Stimulated activated CD4-positive, alpha-beta T cell treated with anti-CD3 and anti-CD28 coated beads, TNF-alpha, amount 100 ng/mL, for 24 hours (primary cell): ENCODE measurements around the gene TWIST2.

Experiments
- DNase-seq, 3 experiments: peaks; one replicate each; pipeline ENCODE4 v3.0.0-alpha.2; 2020; ENCODE audit warnings: low read depth in 3 of 3

The TWIST2 gene

DNA sequence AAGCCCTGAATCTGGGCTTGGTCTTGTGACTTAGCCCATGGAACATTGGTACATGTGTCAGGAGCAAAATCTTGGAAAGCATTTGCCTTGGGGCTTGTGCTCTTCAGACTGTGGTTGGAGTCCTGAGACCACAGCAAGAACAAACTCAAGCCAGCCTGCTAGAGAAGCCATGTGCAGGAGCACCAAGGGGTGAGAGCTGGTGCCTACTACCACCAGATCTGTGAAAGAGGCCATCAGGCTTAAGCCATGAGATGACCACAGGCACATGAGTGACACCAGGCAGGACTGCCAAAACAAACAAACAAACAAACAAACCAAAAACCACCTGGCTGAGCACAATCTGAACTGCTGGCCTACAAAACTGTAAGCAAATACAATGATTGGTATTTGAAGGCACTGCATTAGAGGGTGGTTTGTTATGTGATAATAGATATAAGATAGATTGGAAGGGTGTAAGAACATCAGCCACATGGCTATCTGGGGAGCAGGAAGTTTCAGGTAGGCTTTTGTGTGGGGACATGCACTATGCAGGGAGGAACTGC is 9.0 kb upstream of the TWIST2 start:
- no peak for DNase-seq

DNA sequence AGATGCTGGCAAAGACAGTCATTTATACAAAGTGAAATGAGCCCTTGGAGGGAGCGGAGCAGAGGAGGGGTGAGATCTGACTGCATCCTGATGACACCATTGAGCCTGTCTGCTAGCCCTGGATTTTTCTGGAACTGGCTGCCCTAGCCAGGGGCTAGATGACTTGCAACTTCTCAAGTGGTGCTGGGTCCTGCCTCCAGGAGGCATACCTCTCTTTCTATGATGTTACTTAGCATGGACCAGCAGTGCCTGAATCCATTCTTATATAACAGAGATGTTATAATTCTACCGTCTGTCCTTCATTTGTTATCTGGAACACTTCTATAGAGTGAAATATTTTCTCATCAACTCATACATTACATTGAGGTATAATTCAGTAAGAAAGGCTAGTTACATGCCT is 8.5 kb upstream of the TWIST2 start:
- DNase-seq: no peak

DNA sequence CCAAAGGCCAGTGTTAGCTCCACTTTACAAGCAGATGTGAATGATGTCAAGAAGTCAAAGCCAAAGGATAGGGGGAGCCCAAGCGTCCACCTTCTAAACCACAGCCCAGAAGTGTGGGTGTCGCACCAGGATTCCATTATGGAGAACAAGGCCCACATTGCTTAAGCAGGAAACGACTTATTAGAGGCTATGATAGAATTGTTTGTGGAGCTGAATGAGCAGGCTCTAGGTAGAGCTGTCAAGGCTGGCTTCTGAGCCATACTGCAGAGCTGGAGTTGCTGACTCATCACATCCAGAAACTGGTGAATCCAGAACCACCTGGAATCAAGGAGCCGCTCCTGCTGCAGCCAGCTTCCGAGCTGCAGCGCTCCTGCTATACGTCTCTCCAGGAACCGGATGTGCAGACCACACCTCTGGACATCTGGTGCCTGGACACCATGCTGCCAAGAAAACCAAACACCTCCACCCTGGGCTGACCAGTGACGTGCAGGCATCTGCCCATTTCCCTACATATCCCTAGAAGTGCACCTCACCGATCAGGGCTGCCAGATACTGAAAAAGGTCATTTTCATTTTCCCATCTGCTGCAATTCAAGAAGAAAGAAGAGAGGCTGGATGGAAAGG is 6.2 kb upstream of the TWIST2 start:
- no peak for DNase-seq

DNA sequence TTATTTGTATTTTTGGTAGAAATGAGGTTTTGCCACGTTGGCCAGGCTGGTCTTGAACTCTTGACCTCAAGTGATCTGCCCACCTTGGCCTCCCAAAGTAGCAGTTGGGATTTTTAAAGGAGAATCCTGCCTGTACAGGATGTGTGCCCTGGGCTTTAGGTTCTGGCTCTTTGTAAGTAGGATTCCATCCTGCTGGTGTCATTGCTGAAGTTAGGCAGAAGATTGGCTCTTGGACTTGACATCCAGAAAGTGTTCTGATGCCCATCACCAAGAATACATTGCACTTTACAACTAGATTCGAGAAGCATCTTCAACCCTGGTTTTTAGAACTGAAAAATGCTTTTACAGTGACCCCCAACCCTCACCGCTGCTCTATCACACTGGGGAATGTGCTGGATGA is 4.4 kb upstream of the TWIST2 start:
- no peak for DNase-seq

DNA sequence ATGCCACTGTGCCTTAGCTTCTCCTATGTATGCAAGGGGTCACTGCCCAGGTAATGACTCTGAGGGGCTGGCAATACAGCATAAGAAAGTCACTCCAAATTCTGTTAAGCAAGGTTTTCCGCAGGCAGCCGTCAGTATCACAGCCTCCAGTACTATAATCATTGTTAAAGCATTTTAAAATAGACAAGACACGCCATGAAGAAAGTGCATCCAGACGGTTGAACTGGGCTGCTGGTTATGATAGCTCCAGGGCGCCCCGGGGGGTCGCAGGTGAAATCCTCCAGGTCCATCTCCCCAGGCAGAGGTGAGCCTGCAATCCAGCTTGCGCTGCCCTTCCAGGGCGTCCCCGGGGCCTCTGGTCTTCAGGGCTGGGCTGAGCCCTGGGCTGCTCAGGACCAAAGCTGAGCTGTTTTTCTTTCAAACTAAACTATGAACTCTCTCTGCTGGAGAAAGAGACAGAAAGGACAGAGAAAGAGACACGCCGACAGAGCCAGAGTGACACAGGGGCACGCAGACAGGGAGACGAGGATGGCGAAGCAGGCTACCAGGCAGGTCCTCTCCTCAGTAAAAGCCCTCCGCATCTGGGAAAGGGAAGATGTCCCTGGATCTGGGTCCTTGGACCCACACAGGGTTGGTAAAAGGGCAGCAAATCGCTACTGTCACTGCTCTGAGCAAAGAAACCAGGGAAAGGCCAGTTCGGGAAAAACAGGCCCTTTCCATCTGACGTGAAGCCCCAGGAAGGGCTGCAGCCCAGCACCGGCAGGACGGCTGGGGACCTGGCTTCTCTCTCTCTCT is 2.1 kb upstream of the TWIST2 start:
- DNase-seq: no peak

DNA sequence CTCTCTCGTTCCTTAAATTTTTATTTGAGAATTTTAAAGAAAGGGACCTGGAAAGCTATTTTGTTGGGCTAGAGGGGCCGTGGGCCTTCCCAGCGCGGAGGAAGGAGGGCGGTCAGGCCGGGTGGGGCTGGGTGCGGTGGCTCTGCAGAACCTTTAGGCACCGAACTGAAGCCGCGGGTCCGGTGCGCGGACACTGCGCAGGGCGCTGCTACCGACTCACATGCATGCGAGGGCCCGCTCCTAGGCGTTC is 1.6 kb upstream of the TWIST2 start:
- no peak for DNase-seq

DNA sequence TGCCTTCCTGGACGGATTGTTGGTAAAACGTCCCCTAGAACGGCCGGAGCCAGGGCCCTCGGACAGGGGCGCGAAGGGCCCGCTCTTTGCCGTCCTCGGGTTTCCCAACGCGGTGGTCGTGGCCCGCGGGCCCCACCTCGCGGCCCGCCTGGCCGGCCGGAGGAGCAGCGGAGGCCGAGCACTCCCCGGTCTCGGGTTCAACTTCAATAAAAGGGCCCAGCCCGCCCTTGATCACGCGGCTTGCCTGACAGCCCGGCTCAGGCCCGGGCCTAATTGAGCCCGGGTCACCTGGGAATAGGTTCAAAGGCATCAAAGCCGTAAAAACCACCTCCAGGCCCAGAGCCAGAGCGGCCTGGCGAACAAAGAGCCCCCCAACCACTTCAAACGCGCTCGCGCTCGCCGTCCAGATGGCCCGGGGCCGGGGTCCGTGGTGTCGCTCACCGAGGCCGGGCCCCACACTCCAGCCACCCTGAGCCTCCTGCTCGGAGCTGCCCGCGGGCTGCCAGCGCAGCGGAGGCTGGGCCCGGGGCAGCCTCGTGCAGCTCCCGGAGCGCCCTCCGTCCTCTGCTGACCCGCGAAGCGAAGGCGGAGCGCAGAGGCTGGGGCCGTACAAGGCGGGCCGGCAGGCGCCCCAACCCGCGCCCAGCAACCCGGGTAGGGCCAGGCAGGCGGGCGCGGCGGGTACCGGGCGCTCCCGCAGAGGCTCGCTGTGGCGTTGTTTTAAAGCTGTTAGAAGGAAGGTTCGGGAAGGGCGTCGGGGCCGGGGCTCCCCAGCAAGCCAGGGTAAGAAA is 1.1 kb upstream of the TWIST2 start:
- no peak for DNase-seq

DNA sequence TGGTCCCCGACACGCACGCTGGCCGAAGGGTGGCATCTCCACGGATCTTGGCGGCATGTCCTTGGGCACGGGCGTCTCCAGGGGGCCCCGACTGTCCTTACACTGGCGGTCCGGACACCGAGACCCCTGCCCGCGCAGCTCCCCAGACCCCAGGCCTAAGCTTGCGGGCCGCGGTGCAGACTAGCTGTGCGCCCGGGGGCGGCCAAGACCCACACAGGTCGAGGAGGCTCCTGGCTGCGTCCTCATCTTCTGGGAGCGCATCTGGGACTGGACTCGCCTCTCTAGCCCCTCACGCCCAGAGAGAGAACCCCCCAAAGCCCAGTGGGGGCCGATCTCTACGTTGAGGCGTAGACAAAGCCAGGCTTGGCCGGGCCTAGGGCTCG is 475 bp upstream of the TWIST2 start:
- no peak for DNase-seq

DNA sequence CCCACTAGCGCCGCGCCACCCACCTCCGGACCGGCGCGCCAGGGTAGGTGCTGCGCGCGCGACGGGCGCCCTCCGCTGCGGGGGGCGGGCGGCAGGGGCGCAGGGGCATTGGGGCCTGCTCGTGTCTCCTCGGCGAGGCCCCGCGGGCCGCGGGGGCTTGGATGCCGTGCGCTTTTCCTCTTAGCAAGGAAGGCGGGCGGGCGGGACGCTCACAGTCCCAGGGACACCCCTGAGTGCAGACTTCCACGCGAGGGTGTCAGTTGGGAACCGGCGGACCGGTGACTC is 748 bp downstream of the TWIST2 start:
- no peak for DNase-seq

DNA sequence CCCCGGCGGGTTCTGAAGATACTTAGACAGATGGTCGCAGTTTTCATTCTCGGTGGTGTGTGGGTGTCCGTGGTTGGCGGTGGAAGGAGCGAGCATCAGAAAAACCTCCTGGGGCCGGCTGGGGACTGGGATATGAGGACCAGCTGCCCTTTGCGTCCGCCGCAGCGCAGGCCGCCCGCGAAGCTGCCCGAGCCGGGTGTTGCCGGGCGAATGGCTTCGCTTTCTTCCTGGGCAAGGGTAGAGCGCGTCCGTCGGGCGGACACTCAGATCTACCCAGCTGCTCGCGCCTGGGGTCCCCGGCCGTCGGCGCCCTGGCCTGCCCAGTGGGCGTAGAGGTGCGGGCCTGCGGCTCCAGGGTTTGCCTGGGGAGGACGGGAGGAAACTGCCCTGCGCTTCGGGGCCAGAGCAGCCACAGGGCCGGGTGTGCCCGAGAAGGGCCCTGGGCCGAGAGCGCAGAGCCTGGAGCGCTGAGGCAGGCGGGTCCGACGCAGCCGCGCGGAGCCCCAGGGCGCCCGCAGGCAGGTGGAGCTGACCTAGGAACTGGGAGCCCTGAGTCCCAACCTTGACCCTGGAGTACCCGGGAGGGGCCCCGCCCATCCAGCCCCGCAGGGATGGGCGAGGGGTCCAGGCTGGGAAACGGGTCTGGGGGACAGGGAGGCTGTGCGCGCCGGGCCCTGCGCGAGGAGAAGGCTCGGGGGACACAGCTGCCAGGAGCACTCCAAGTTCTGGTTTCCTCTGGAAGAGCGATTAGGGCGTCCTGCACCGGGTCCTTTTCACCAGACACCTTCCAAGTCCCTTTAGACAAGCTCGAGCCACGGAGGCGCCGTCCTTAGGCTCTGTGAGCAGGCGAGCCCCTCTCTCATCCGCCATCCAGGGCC is 1.3 kb downstream of the TWIST2 start:
- no peak for DNase-seq

DNA sequence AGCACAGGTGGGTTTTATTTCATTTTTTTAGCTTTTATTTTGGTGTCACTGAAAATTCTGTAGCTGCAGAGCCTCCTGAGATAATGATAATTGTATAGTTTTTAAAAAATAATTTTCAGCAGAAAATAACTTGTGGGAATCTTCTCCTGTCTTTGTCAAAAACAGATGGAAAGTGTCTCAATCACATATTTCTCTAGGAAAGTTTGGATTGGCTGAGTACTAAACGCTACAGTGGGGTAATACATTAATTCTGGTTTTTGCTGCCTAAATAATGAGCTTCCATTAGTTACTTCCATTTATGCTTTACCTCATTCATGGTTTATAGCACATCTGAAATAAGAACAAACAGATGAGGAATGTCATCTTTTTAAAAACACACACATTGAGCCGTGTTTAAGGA is 2.2 kb downstream of the TWIST2 start:
- no peak for DNase-seq

DNA sequence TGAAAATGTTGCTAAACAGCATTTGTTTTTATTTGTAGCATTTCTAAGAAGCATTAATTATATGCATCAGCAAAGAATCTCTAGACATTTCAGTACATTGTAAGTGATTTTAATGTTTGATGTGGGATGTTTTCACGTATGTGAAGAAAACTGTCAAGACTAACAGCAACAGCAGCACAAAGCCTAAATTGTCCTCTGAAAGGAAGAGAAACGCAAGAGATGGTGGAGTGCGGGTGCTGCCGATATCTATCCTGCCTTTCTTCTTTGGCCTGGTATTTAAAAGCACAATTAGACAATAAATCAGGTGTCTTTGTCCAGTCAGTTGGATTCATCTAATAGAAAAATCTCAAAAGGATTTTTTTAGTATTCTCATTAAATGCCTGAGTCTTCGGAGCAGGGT is 3.1 kb downstream of the TWIST2 start:
- DNase-seq: no peak

DNA sequence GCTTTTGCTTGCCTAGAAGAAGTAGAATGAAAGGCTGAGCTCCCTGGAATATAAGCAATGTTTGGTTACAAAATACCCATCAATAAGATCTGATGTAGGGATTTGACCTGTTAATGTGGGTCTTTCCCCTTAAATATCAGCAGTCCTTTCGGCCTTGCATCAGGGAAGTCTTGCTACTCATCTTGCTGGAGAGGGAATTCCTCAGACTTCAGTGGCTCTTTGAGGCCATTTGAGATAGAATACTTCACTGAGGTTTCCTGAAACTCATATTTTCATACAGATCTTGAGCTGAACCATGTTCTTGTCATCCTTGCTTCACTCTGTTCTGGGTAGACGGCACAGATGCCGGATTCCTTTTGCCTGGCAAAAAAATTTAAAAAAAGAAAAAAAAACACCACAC is 3.9 kb downstream of the TWIST2 start:
- DNase-seq: no peak

DNA sequence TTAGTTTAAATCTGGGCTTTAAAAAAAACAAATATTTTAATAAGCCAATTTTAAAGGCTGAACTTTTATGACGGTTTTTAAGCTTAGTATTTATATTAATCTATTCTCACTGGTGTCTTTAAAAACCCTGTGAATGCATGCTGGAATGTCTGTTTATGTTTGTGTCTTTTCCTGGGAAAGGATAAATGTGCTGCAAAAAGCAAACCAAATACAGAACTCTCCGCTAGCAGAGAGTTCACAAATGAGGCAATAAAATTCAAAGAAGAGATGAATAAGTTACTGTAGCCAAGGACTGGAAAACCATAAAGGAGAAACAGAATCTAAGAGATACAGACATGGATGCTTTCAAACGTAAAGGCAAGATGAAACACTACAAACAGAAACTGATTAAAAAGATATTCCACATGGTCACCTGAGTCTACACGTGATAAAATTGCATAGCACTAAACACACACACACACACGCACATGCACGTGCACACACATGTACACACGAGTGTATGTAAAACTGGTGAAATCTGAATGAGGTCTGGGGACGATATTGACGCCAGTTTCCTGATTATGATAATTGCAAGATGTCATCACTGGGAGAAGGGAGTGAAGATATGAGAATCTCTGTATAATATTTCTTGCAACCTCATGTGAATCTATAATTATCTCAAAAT is 4.5 kb downstream of the TWIST2 start:
- no peak for DNase-seq

DNA sequence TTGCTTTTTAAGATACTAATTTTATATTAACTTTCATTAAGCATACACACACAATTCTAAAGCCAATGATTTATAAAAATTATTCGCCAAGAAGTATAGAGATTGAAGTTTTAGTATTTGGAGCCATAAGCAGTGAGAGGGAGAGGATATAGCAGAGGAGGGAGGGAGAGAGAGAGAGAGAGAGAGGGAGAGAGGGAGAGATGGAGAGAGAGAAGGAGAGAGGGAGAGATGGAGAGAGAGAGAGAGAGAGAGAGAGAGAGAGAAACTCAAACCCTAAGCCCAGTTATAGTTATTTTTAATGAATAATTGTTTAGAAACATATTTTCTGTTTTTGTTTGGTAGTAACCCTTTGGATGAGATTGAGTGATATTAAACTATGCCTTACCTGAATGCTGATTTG is 5.3 kb downstream of the TWIST2 start:
- no peak for DNase-seq

DNA sequence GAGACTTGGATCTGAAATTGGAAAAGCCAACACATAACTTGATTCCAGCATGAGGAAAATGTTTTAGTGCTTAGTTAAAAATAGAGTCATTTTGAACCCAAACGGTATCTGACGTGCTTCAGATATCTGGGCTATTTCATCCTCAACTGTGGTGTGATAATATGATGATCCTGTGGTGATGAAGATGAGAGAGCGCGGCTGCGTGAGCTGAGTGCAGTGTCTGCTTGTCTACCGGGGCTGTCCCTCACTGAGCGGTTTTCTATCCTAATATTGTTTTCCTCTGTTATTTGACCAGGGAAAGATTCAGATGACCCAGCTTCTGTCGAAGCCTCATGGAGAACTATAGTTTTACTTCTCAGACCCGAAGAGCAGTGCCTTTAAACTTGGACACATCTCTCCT is 5.8 kb downstream of the TWIST2 start:
- DNase-seq: no peak

DNA sequence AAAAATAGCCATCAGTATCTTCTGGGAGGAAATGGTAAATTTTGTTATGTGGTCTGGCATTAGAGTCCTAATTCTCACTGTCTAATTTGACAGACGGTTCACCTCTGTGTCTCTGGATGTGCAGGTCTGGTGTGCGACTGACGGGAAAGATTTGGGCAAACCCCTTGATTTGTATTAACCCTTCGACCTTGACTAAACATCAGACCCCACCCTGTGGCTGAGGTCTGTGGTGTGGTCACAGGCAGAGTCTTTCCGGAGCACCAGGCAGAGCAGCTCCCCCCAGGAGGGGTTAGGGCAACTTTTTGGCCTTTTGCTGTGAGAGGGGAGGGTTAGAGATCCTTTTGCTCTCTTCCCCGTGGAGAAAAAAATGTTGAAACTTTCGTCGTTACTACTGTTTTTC is 6.4 kb downstream of the TWIST2 start:
- DNase-seq: no peak

DNA sequence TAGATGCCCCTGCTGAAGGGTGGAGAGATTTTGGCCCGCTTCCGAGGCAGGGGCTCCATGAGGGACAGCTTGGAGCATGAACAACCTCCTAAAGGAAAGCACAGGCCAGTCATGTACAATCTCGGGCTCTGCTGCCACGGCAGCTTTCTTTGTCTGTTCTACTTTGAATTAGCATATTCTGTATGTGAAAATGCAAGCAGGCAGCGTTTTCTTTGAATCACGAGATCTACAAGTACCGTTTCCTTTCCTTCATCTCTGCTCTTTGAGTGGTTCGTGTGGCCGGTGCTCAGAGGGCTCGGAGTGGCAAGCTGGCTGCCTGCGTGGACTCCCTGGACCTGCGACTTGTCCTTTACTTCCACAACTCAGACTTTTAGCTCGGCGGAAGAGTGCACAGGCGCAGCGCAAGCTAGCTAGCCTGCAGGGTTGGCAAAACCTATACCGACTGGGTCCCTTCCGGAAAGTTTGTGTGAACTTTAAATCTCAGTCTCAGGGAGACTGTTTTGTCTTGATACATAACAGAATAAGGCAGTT is 6.9 kb downstream of the TWIST2 start:
- no peak for DNase-seq

DNA sequence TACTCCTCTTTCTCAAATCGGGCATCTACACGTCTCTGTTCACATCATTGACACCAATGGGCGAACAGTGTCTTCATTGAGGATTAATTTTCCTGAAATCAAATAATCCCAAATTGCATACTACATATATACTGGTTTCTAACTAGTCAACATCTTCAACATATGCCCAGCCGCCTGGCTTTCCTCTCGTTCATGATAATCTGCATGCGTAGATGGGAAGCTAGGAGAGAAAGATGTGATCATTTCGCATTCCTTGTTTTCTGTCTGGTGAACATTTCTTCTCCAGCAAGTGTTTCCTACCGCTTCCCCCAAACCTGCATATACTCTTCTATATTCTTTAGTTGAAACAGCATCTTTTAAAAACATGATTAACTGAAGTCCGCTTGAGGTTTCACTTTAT is 7.4 kb downstream of the TWIST2 start:
- no peak for DNase-seq

DNA sequence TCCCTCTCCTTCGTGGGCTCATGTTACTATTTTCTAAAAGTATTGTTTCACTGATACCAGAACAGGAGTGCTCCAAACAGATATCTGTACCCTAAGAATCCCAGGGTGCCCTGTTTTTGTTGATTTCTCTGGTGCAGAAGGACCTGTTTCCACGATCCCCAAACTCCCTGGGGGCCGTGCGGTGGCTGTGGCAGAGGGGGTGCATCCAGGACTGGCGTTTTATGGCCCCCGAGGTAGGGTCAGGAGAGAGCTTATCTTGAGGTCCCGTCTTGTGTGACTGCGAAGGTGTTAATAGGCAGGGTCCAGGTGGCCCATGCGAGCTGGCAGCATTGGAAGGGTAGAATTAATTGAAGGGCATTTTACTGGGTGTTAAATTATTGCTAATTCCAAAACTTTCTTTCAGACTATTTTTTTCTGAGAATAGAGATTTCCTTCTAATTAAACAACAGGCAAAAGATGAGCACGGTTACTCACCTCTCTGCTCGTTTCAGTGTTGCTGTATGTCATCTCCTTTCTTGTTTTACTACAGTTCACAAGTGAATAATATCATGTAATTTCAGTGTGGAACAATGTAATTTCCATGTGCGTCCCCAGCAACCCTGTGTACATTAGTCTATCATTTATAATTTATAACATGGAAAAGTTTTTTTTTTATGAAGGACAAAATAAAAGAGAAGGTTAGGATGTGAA is 8.2 kb downstream of the TWIST2 start:
- DNase-seq: no peak
